Adipose tissue (tissue), 3 donors: ENCODE measurements around the gene HERC2. TPM values are rescaled to one million over a fixed set of nuclear protein-coding genes. Genes with fewer than 3 reads are reported as not detected.

ENCODE experiments used
- H3K27ac ChIP-seq: one replicate; pipeline ENCODE4 v1.5.1; 2013; ENCODE audit warnings: low read depth, low read length
- WGBS, 3 donors: extraction: QIAGEN DNeasy Blood & Tissue Kit; methylation state at CpG; one replicate each; pipeline ENCODE4 v1.1.7; 2013; 5-methylcytosine and 5-hydroxymethylcytosine counted together
- polyA plus RNA-seq, 3 donors: library from polyadenylated mRNA; stranded (reverse); fragments of 200-250 nt; gene quantifications; one replicate each; pipeline ENCODE4 v1.2.3, GENCODE V29; 2013
- donor health status: healthy with polysubstance abuse.
- donor health status: Bipolar disorder and iron deficiency.
- donor health status: healthy.

HERC2 gene
- polyA plus RNA-seq, 3 donors = 15.5 to 36.7 (median 27.5) TPM

- WGBS, 3 donors = 78 to 91% (median 81%) methylated on average over 5 of the region's 5 CpGs
- H3K27ac ChIP-seq = no peak overlapping the region
Observed at GRCh38 chr15:28097656-28098359, 224.2 kb downstream of the HERC2 start.

GRCh38 chr15:28096670-28097431 is 225.1 kb downstream of the HERC2 start:
- no peak overlapping the region for H3K27ac ChIP-seq
- WGBS, 3 donors = 3 to 11% (median 4%) methylated on average over 66 to 72 of the region's 72 CpGs

GRCh38 chr15:28096411-28096669 is 225.6 kb downstream of the HERC2 start:
- no peak overlapping the region for H3K27ac ChIP-seq
- 1 to 2% (median 2%) methylated on average over 13 of the region's 13 CpGs for WGBS, 3 donors

GRCh38 chr15:28094732-28095521 is 227.1 kb downstream of the HERC2 start:
- WGBS, 3 donors = 2 to 3% (median 3%) methylated on average over 65 to 76 of the region's 76 CpGs
- H3K27ac ChIP-seq = no peak overlapping the region

GRCh38 chr15:28093752-28094535 is 228.0 kb downstream of the HERC2 start:
- WGBS, 3 donors = 43 to 65% (median 54%) methylated on average over 20 of the region's 20 CpGs

GRCh38 chr15:28091313-28091712 is 230.7 kb downstream of the HERC2 start:
- 66 to 100% (median 96%) methylated on average over 2 of the region's 2 CpGs for WGBS, 3 donors
- no peak overlapping the region for H3K27ac ChIP-seq

More at GRCh38 chr15:28093752-28094535, 228.0 kb downstream of the HERC2 start:
- no peak overlapping the region for H3K27ac ChIP-seq

- H3K27ac ChIP-seq = no peak overlapping the region
Observed at GRCh38 chr15:28086175-28086703, 235.7 kb downstream of the HERC2 start.

GRCh38 chr15:28085489-28086174 is 236.3 kb downstream of the HERC2 start:
- H3K27ac ChIP-seq = no peak overlapping the region
- 68 to 77% (median 72%) methylated on average over 4 of the region's 4 CpGs for WGBS, 3 donors

More at GRCh38 chr15:28086175-28086703, 235.7 kb downstream of the HERC2 start:
- WGBS, 3 donors = 13 to 28% (median 21%) methylated on average over 2 of the region's 2 CpGs

- no peak overlapping the region for H3K27ac ChIP-seq
- WGBS, 3 donors = 68 to 70% (median 70%) methylated on average over 3 of the region's 3 CpGs
Observed at GRCh38 chr15:28084547-28084946, 237.4 kb downstream of the HERC2 start.

- no peak overlapping the region for H3K27ac ChIP-seq
- WGBS, 3 donors = 50 to 63% (median 59%) methylated on average over 11 of the region's 11 CpGs
Observed at GRCh38 chr15:28082891-28083684, 238.9 kb downstream of the HERC2 start.

GRCh38 chr15:28081594-28081993 is 240.4 kb downstream of the HERC2 start:
- 92 to 96% (median 95%) methylated on average over 20 of the region's 20 CpGs for WGBS, 3 donors
- H3K27ac ChIP-seq = no peak overlapping the region

- 52 to 70% (median 58%) methylated on average over 8 of the region's 8 CpGs for WGBS, 3 donors
- no peak overlapping the region for H3K27ac ChIP-seq
Observed at GRCh38 chr15:28080386-28080785, 241.6 kb downstream of the HERC2 start.

GRCh38 chr15:28079313-28079969 is 242.5 kb downstream of the HERC2 start:
- WGBS, 3 donors = 84 to 91% (median 87%) methylated on average over 9 of the region's 9 CpGs
- H3K27ac ChIP-seq = no peak overlapping the region

GRCh38 chr15:28078191-28078719 is 243.7 kb downstream of the HERC2 start:
- H3K27ac ChIP-seq = no peak overlapping the region
- WGBS, 3 donors = 62 to 75% (median 68%) methylated on average over 1 of the region's 1 CpG

- no peak overlapping the region for H3K27ac ChIP-seq
- 53 to 72% (median 66%) methylated on average over 1 of the region's 1 CpG for WGBS, 3 donors
Observed at GRCh38 chr15:28075573-28075972, 246.4 kb downstream of the HERC2 start.

GRCh38 chr15:28068930-28069329 is 253.0 kb downstream of the HERC2 start:
- no peak overlapping the region for H3K27ac ChIP-seq
- WGBS, 3 donors = 18 to 61% (median 22%) methylated on average over 1 of the region's 1 CpG
